HepG2 (cell line): ENCODE results near the gene ZNF84. TPM values are rescaled to one million over a fixed set of nuclear protein-coding genes. Genes with fewer than 3 reads are reported as not detected.

ENCODE experiments used
- ATRX ChIP-seq: sonication (generic); formaldehyde crosslinking; IDR thresholded peaks from 2 replicates; pipeline ENCODE4 v1.4.0; 2020; ENCODE audit warnings: missing genetic modification reagents, borderline replicate concordance
- CENPT ChIP-seq: sonication (generic); formaldehyde crosslinking; IDR thresholded peaks from 2 replicates; pipeline ENCODE4 v1.8.0; 2022; ENCODE audit warnings: low read depth, mild to moderate bottlenecking, moderate library complexity, missing genetic modification reagents
- EZH2 ChIP-seq: conservative IDR thresholded peaks from 2 replicates; pipeline ENCODE4 v1.6.1; 2012; ENCODE audit warnings: mild to moderate bottlenecking, low read depth, low read length, moderate library complexity
- GATAD1 ChIP-seq: IDR thresholded peaks from 2 replicates; pipeline ENCODE4 v1.6.1; 2016; ENCODE audit warnings: missing genetic modification reagents, missing compliant biosample characterization
- GFI1 ChIP-seq: sonication (generic); formaldehyde crosslinking; IDR thresholded peaks from 2 replicates; pipeline ENCODE4 v1.5.0; 2020; ENCODE audit warnings: missing genetic modification reagents, mild to moderate bottlenecking, borderline replicate concordance
- GTF3A ChIP-seq: sonication (generic); formaldehyde crosslinking; conservative IDR thresholded peaks from 2 replicates; pipeline ENCODE4 v1.4.0; 2020; ENCODE audit warnings: mild to moderate bottlenecking, missing genetic modification reagents
- HDAC6 ChIP-seq: fragments of 200-600 bp; sonication (generic); IDR thresholded peaks from 2 replicates; pipeline ENCODE4 v1.7.0; 2017; ENCODE audit warnings: mild to moderate bottlenecking, antibody characterized with exemption, low read length, low read depth
- HHEX ChIP-seq: IDR thresholded peaks from 2 replicates; pipeline ENCODE4 v1.6.1; 2016; ENCODE audit warnings: control low read depth
- KLF11 ChIP-seq: IDR thresholded peaks from 2 replicates; pipeline ENCODE4 v1.6.1; 2016; ENCODE audit warnings: missing compliant biosample characterization
- MATR3 ChIP-seq: sonication (generic); formaldehyde crosslinking; IDR thresholded peaks from 2 replicates; pipeline ENCODE4 v1.4.0; 2020; ENCODE audit warnings: missing genetic modification reagents
- U2AF1 ChIP-seq: fragments of 200-400 bp; formaldehyde crosslinking; optimal IDR thresholded peaks from 2 replicates; pipeline ENCODE3; 2017; ENCODE audit warnings: mild to moderate bottlenecking, low read depth, low read length
- ZFAT ChIP-seq: sonication (generic); formaldehyde crosslinking; conservative IDR thresholded peaks from 2 replicates; pipeline ENCODE4 v1.8.1; 2023; ENCODE audit warnings: missing genetic modification reagents, inconsistent platforms
- ZNF34 ChIP-seq: sonication (generic); formaldehyde crosslinking; IDR thresholded peaks from 2 replicates; pipeline ENCODE4 v1.4.0; 2020; ENCODE audit warnings: mild to moderate bottlenecking, missing genetic modification reagents, borderline replicate concordance
- ZNF782 ChIP-seq: sonication (generic); formaldehyde crosslinking; IDR thresholded peaks from 2 replicates; pipeline ENCODE4 v1.4.0; 2020; ENCODE audit warnings: missing genetic modification reagents, mild to moderate bottlenecking, borderline replicate concordance
- ZNF841 ChIP-seq: sonication (generic); formaldehyde crosslinking; IDR thresholded peaks from 2 replicates; pipeline ENCODE4 v1.8.1; 2023; ENCODE audit warnings: missing genetic modification reagents, borderline replicate concordance
- polyA plus RNA-seq, 8 experiments: library from polyadenylated mRNA; depleted of rRNA in 3 of 8; stranded (reverse) in 7 of 8; unstranded in 1 of 8; fragments of >200 nt; fragmentation: Illumina TruSeq in 4 of 8; extraction: Trizol in 4 of 8; gene quantifications; 2 replicates each; pipeline versions ENCODE4 v1.2.1 to v1.2.3, GENCODE V29; 2011 to 2016; ENCODE audit warnings: low read depth in 4 of 8, missing spikeins in 1 of 8, mixed read lengths in 1 of 8; ENCODE audit not compliant: insufficient read depth in 1 of 8
- total RNA-seq, 5 experiments: library from RNA; depleted of rRNA; stranded (reverse); fragments of >200 nt; fragmentation: Illumina TruSeq; extraction: Trizol; gene quantifications; 2 replicates each; pipeline ENCODE4 v1.2.3, GENCODE V29; 2016; ENCODE audit warnings: low read depth in 1 of 5
- TF ChIP-seq, protein P1 (sequence below): sonication (generic); formaldehyde crosslinking; IDR thresholded peaks from 2 replicates; pipeline ENCODE4 v1.5.1; 2020; ENCODE audit warnings: mild to moderate bottlenecking, missing genetic modification reagents, moderate library complexity
- TF ChIP-seq, protein P2 (sequence below): sonication (generic); formaldehyde crosslinking; conservative IDR thresholded peaks from 2 replicates; pipeline ENCODE4 v1.4.0; 2020; ENCODE audit warnings: missing genetic modification reagents
- TF ChIP-seq, protein P3 (sequence below): sonication (generic); formaldehyde crosslinking; IDR thresholded peaks from 2 replicates; pipeline ENCODE4 v1.5.1; 2020; ENCODE audit warnings: missing genetic modification reagents, mild to moderate bottlenecking, borderline replicate concordance
- TF ChIP-seq, protein P4 (sequence below): IDR thresholded peaks from 2 replicates; pipeline ENCODE4 v1.6.1; 2016
- TF ChIP-seq, protein P5 (sequence below): sonication (generic); formaldehyde crosslinking; IDR thresholded peaks from 2 replicates; pipeline ENCODE4 v1.5.0; 2020; ENCODE audit warnings: mild to moderate bottlenecking, missing genetic modification reagents

Gene ZNF84
- total and polyA plus RNA-seq, 2 of the 13 experiments (the other 11 are each of a cell fraction or from before 2014, with no cell fraction given) = 15.5 to 21.8 TPM

DNA sequence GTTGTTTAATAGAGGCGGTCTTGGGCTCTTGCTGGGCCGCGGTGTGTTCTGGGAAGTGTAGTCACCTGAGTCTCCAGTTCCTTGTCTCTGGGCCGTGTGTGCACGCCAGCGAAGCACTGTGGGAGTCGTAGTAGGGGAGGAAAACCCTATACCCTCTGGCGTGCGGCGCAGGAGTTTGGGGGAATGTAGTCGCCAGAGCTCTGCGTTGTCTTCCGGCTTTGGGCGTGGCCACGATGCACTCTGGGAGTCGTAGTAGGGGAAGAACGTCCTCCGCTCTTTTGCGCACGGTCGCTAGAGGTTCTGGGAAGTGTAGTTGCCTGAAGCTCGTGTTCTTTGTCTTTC, 42.7 kb downstream of the ZNF84 start (continued):
- TF ChIP-seq, protein P1, sequence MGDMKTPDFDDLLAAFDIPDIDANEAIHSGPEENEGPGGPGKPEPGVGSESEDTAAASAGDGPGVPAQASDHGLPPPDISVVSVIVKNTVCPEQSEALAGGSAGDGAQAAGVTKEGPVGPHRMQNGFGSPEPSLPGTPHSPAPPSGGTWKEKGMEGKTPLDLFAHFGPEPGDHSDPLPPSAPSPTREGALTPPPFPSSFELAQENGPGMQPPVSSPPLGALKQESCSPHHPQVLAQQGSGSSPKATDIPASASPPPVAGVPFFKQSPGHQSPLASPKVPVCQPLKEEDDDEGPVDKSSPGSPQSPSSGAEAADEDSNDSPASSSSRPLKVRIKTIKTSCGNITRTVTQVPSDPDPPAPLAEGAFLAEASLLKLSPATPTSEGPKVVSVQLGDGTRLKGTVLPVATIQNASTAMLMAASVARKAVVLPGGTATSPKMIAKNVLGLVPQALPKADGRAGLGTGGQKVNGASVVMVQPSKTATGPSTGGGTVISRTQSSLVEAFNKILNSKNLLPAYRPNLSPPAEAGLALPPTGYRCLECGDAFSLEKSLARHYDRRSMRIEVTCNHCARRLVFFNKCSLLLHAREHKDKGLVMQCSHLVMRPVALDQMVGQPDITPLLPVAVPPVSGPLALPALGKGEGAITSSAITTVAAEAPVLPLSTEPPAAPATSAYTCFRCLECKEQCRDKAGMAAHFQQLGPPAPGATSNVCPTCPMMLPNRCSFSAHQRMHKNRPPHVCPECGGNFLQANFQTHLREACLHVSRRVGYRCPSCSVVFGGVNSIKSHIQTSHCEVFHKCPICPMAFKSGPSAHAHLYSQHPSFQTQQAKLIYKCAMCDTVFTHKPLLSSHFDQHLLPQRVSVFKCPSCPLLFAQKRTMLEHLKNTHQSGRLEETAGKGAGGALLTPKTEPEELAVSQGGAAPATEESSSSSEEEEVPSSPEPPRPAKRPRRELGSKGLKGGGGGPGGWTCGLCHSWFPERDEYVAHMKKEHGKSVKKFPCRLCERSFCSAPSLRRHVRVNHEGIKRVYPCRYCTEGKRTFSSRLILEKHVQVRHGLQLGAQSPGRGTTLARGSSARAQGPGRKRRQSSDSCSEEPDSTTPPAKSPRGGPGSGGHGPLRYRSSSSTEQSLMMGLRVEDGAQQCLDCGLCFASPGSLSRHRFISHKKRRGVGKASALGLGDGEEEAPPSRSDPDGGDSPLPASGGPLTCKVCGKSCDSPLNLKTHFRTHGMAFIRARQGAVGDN (CRISPR knock-in tag) = no peak
- TF ChIP-seq ZNF34 (CRISPR knock-in tag) (no peak), ZNF782 (no peak), HDAC6 (no peak), KLF11 (CRISPR knock-in tag) (no peak), HHEX (CRISPR knock-in tag) (no peak), MATR3 (CRISPR knock-in tag) (no peak), GATAD1 (CRISPR knock-in tag) (peak; percentile 91), U2AF1 (no peak), ATRX (CRISPR knock-in tag) (no peak), GFI1 (CRISPR knock-in tag) (no peak), GTF3A (no peak), ZNF841 (CRISPR knock-in tag) (no peak), ZFAT (0 out of 2 replicates have a peak, but pooled peaks have one; percentile 73), EZH2 (no peak), CENPT (no peak)
- TF ChIP-seq, protein P2, sequence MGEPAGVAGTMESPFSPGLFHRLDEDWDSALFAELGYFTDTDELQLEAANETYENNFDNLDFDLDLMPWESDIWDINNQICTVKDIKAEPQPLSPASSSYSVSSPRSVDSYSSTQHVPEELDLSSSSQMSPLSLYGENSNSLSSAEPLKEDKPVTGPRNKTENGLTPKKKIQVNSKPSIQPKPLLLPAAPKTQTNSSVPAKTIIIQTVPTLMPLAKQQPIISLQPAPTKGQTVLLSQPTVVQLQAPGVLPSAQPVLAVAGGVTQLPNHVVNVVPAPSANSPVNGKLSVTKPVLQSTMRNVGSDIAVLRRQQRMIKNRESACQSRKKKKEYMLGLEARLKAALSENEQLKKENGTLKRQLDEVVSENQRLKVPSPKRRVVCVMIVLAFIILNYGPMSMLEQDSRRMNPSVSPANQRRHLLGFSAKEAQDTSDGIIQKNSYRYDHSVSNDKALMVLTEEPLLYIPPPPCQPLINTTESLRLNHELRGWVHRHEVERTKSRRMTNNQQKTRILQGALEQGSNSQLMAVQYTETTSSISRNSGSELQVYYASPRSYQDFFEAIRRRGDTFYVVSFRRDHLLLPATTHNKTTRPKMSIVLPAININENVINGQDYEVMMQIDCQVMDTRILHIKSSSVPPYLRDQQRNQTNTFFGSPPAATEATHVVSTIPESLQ (CRISPR knock-in tag) = 0 out of 2 replicates have a peak, but pooled peaks have one; percentile 34
- TF ChIP-seq, protein P3, sequence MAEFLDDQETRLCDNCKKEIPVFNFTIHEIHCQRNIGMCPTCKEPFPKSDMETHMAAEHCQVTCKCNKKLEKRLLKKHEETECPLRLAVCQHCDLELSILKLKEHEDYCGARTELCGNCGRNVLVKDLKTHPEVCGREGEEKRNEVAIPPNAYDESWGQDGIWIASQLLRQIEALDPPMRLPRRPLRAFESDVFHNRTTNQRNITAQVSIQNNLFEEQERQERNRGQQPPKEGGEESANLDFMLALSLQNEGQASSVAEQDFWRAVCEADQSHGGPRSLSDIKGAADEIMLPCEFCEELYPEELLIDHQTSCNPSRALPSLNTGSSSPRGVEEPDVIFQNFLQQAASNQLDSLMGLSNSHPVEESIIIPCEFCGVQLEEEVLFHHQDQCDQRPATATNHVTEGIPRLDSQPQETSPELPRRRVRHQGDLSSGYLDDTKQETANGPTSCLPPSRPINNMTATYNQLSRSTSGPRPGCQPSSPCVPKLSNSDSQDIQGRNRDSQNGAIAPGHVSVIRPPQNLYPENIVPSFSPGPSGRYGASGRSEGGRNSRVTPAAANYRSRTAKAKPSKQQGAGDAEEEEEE (CRISPR knock-in tag) = no peak
- TF ChIP-seq, protein P4, sequence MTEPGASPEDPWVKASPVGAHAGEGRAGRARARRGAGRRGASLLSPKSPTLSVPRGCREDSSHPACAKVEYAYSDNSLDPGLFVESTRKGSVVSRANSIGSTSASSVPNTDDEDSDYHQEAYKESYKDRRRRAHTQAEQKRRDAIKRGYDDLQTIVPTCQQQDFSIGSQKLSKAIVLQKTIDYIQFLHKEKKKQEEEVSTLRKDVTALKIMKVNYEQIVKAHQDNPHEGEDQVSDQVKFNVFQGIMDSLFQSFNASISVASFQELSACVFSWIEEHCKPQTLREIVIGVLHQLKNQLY = no peak
- TF ChIP-seq, protein P5, sequence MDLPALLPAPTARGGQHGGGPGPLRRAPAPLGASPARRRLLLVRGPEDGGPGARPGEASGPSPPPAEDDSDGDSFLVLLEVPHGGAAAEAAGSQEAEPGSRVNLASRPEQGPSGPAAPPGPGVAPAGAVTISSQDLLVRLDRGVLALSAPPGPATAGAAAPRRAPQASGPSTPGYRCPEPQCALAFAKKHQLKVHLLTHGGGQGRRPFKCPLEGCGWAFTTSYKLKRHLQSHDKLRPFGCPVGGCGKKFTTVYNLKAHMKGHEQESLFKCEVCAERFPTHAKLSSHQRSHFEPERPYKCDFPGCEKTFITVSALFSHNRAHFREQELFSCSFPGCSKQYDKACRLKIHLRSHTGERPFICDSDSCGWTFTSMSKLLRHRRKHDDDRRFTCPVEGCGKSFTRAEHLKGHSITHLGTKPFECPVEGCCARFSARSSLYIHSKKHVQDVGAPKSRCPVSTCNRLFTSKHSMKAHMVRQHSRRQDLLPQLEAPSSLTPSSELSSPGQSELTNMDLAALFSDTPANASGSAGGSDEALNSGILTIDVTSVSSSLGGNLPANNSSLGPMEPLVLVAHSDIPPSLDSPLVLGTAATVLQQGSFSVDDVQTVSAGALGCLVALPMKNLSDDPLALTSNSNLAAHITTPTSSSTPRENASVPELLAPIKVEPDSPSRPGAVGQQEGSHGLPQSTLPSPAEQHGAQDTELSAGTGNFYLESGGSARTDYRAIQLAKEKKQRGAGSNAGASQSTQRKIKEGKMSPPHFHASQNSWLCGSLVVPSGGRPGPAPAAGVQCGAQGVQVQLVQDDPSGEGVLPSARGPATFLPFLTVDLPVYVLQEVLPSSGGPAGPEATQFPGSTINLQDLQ (CRISPR knock-in tag) = no peak
